HG03354 (cell line): ENCODE measurements around the gene PPFIBP1.
"Not testable (repeated sequence)": the region's sequence is repeated elsewhere in the genome, so short reads cannot be mapped to it uniquely, and the experiment has no call there.

Experiments used
- ATAC-seq: cut with Tn5 transposase; IDR thresholded peaks from one replicate; pipeline ENCODE4 v1.9.1; 2021; ENCODE audit warnings: mild to moderate bottlenecking; ENCODE audit not compliant: unreplicated experiment, poor library complexity, severe bottlenecking

PPFIBP1 gene

GRCh38 chr12:27537855-27538675 lies 14.1 kb downstream of the PPFIBP1 start:
- ATAC-seq = no peak

- no peak for ATAC-seq
Observed at GRCh38 chr12:27539191-27539631, 15.2 kb downstream of the PPFIBP1 start.

- no peak for ATAC-seq
Observed at GRCh38 chr12:27541031-27541719, 17.2 kb downstream of the PPFIBP1 start.

GRCh38 chr12:27542628-27543027 lies 18.6 kb downstream of the PPFIBP1 start:
- no peak for ATAC-seq

- ATAC-seq = not testable (repeated sequence)
Observed at GRCh38 chr12:27544858-27545257, 20.9 kb downstream of the PPFIBP1 start.

GRCh38 chr12:27545665-27546064 lies 21.7 kb downstream of the PPFIBP1 start:
- ATAC-seq = no peak

- no peak for ATAC-seq
Observed at GRCh38 chr12:27547592-27547991, 23.6 kb downstream of the PPFIBP1 start.

- no peak for ATAC-seq
Observed at GRCh38 chr12:27548301-27549199, 24.5 kb downstream of the PPFIBP1 start.

- ATAC-seq = no peak
Observed at GRCh38 chr12:27549236-27549800, 25.3 kb downstream of the PPFIBP1 start.

GRCh38 chr12:27549801-27550652 lies 26.0 kb downstream of the PPFIBP1 start:
- ATAC-seq = no peak

- no peak for ATAC-seq
Observed at GRCh38 chr12:27550653-27550975, 26.6 kb downstream of the PPFIBP1 start.

- ATAC-seq = no peak
Observed at GRCh38 chr12:27551172-27551840, 27.3 kb downstream of the PPFIBP1 start.

- ATAC-seq = no peak
Observed at GRCh38 chr12:27552235-27552634, 28.2 kb downstream of the PPFIBP1 start.

- no peak for ATAC-seq
Observed at GRCh38 chr12:27552886-27553560, 29.0 kb downstream of the PPFIBP1 start.

GRCh38 chr12:27553941-27554340 lies 29.9 kb downstream of the PPFIBP1 start:
- ATAC-seq = no peak

- ATAC-seq = no peak
Observed at GRCh38 chr12:27554421-27555186, 30.6 kb downstream of the PPFIBP1 start.

GRCh38 chr12:27555361-27555760 lies 31.4 kb downstream of the PPFIBP1 start:
- ATAC-seq = no peak
